C4-2B (cell line): ENCODE results near the gene RUNX3.

Source experiments
- H3K27ac ChIP-seq: fragments of 450-650 bp; 2 replicates; pipeline ENCODE4 v1.5.1; 2017
- CTCF ChIP-seq: fragments of 450-650 bp; conservative IDR thresholded peaks from 2 replicates; pipeline ENCODE4 v1.5.1; 2017; ENCODE audit warnings: mild to moderate bottlenecking
- ZFX ChIP-seq: fragments of 450-650 bp; IDR thresholded peaks from 2 replicates; pipeline ENCODE4 v1.6.1; 2017

Gene RUNX3

GRCh38 chr1:24966724-24967346 lies 36.8 kb upstream of the RUNX3 start:
- H3K27ac ChIP-seq, result no peak overlapping the region
- TF ChIP-seq ZFX (no peak), CTCF (no peak)

GRCh38 chr1:24966121-24966723 lies 36.1 kb upstream of the RUNX3 start:
- TF ChIP-seq CTCF (no peak), ZFX (no peak)
- H3K27ac ChIP-seq, result no peak overlapping the region

DNA sequence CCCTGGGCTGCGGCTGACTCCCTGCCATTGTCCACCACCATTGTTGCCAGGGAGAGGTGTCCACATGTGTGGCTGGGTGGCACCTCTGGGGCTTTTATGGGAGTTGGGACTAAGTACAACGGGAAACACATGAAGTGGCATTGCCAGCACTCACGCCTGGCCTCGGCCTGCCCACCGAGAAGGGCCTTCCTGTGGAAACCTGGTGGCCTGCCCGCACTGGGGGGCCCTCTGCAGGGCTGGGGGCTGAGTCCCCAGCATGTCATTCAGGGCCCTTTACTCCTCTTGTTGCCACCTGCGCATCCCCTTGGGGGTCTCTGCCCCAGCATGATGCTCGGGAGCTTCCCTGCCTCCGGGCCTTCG lies 35.5 kb upstream of the RUNX3 start:
- H3K27ac ChIP-seq, result no peak overlapping the region
- TF ChIP-seq ZFX (no peak), CTCF (no peak)

GRCh38 chr1:24964811-24965570 lies 34.9 kb upstream of the RUNX3 start:
- H3K27ac ChIP-seq, result no peak overlapping the region
- TF ChIP-seq CTCF (no peak), ZFX (no peak)

DNA sequence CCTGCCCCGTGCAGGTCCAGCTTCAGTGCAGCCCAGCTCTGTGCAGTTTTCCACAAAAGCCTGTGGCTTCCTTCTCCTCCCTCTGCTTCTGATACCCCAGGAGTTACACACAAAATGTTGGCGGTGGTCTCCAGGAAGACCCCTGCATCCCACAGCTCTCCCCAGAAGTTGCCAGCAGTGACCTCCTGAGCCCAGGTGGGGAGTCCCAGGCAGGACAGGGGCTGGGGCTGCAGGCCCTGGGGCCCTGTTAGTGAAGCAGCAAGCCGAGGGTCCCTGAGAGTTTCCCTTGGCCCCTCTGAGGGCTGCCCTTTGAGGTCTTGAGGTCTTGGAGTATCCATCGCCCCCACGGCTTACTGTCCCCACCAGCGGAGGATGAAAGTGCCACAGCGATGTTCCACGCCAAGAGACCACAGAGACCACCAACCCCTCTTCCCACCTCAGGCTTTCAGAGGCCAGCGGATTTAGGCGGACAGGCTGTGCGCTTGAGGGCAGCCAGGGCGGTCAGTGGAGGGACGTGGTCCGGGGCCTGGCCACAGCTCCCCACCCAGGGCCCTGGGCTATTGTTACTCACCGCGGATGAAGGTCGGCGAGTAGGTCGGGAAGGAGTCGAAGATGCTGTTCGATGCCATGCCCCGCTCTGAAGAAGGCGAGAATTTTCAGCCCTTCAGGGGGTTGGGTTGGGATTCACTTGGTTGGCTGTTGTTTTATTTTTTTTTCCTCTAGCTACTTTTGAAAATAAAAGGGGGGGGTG lies 34.0 kb upstream of the RUNX3 start:
- TF ChIP-seq CTCF (no peak), ZFX (no peak)
- H3K27ac ChIP-seq, result no peak overlapping the region

DNA sequence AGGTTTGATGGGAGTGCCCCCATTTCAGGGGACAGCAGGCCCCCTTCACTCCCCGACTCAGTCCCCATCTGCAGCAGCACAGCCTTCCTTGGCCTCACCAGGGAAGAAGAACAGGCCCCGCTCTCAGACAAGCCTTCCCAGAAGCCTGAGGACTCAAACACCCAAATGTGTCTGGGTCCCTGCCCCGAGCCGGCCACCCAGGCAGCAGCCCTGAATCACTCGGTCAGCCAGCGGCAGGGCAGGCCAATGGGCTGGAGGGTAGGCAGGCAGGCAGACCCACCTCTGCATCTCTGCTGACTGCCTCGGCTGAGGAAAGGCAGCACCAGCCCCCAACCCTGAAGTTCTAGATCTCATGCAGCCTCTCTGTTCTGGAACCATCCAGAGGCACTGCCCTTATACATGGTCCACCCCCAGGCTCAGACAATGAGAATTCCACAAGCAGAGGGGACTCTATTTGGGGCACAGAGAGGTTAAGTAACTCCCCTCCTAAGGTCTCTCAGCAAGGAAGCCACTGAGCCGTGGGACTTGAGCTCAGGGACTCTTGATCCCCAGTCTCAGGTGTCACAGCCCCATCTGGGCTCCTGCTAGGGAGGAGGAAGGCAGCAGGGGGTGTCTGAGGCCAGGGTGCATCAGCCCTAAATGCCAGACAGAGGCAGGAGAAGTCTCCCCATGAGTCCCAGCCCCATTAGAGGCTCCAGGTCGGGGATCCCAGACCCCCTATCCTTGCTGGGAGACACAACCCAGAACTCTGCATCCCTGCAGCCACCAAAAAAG lies 33.2 kb upstream of the RUNX3 start:
- TF ChIP-seq ZFX, result no peak
- TF ChIP-seq CTCF, result no peak
- no peak overlapping the region for H3K27ac ChIP-seq
